ENCODE results near the gene TOMM7.
A peak's percentile ranks its signal among the peaks of the same experiment; 100 is the strongest.

TOMM7 gene

DNA sequence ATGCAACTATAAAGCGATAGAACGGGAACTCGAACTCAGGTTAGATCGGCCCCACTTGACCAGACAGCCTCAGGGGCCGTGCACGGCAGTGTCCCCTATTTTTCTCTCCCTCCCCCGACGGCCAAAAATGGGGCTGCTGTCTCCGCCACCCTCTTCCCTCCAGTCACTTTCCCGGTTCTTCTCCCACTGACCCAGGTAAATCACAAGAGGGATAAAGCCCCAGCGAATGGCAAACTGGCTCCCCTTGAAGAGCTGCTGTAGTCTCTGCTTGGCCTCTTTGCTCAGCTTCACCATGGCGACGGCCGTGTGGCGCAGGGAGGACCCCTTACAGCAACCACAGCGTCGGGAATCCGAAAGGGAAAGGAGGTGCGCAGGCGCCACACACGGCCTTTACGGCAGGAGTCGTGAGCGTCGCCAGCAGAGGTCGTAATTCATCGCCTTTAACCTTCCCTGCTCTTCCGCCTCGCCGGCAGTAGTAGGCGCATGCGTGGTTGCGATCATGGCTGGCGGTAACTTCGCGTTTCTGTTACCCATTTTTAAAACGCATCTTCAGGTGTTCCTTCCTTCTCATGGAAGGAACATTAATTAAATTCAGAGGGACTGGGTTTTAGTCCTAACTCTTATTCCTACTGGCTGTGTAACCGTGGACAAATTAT, at the start of gene TOMM7:
Gene TOMM7, minus strand, starts transcription at position 364 of the 656 bp plus-strand sequence. Its CDS starts 70 bp downstream, at position 294.
- peak; percentile 93 for DNase-seq (ENCODE audit: low spot score)

GRCh38 chr7:22872096-22872807, 49.6 kb upstream of the TOMM7 start:
- no peak for DNase-seq (ENCODE audit: low spot score)

GRCh38 chr7:22871661-22872060, 49.0 kb upstream of the TOMM7 start:
- no peak for DNase-seq (ENCODE audit: low spot score)

DNA sequence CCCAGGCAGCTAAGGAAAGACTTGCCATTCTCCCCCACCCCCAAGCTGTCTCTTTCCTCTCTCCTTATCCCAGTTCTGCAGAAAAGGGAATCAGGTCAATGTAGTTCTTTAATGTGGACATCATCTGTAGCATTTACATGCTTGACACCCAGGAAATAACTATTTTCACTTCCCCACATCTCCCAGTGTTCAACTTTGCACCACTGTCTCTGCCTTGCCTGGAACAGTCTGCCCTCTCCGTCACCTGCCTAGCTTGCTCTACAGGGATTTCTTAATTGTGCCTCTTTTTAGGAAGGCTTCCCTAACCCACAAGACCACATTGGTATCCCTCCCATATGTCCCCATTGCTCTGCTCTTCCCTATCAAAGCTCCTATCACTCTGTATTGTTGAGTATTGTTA, 45.9 kb upstream of the TOMM7 start:
- DNase-seq (ENCODE audit: low spot score): no peak

GRCh38 chr7:22867589-22867988, 44.9 kb upstream of the TOMM7 start:
- DNase-seq (ENCODE audit: low spot score): no peak

- DNase-seq (ENCODE audit: low spot score): no peak
Measured at GRCh38 chr7:22867003-22867402, 44.4 kb upstream of the TOMM7 start.

GRCh38 chr7:22865602-22865960, 42.9 kb upstream of the TOMM7 start:
- DNase-seq (ENCODE audit: low spot score): no peak

DNA sequence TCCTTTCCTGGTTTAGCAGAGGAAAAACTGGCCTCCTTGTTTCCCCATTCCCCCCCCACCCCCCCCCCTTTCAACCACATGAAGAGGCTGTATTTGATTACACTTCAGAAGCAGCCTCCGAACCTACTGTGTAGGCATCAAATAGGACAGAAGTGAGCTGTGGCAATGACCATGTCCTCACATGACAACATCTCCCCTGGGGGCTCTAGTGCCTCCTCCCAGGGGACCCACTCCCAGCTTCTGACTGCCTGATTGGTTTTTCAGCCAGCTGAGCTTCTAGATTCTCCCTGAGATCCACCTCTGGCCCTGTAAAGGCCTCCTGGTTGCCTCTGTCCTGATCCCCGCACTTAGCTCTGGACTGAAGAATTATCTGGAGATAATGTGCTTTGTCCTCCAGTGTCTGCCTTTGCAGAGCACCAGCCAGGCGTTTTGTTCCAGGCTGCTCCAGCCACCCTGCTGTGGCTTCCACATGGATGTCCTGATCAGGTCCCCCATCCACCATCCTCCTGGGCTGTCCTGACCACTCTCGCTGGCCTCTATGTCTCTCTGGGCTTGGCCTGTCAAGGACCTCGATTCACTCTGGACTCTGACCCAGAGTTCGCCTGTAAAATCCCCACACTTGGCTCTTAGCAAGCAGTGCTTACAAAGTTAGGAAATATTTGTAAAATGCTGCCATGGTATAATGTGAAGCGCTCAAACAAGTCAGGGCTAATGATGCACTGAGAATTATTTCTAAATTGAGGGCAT, 42.4 kb upstream of the TOMM7 start:
- no peak for DNase-seq (ENCODE audit: low spot score)

DNA sequence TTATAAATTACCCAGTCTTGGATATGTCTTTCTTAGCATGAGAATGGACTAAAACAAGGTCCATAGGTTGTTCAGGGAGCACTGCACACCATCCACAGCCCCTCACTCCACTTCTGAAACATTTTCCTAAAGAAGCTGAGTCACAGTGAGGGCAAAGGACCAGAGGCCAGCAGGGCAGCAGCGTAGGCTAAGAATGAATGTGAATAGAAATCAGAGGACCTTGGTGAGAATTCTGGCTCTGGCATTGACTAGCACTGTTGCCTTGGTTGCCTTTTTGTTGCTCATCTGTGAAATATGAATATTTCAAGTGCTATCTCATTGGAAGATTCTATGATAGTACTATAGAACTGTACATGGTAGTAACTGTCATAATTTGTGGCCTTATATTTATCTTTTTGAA, 41.7 kb upstream of the TOMM7 start:
- no peak for DNase-seq (ENCODE audit: low spot score)

- DNase-seq (ENCODE audit: low spot score): no peak
Measured at GRCh38 chr7:22863156-22863899, 40.7 kb upstream of the TOMM7 start.

DNA sequence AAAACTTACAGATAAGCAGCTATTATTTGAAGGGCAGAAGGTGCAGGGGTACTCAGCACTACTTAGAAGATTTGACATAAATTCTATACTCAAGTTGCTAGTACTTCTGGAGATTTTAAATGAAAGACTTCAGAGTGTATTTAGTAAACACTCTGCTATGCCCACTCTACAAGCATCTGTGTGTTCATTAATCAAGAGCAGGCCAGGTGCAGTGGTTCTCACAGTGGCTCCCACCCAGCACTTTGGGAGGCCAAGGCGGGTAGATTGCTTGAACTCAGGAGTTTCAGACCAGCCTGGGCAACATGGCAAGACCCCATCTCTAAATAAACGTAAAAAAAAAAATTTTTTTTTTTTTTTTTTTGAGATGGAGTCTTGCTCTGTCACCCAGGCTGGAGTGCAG, 38.9 kb upstream of the TOMM7 start:
- DNase-seq (ENCODE audit: low spot score): no peak

GRCh38 chr7:22860784-22861482, 38.3 kb upstream of the TOMM7 start:
- DNase-seq (ENCODE audit: low spot score): peak; percentile 3

- no peak for DNase-seq (ENCODE audit: low spot score)
Measured at GRCh38 chr7:22860337-22860736, 37.7 kb upstream of the TOMM7 start.

DNA sequence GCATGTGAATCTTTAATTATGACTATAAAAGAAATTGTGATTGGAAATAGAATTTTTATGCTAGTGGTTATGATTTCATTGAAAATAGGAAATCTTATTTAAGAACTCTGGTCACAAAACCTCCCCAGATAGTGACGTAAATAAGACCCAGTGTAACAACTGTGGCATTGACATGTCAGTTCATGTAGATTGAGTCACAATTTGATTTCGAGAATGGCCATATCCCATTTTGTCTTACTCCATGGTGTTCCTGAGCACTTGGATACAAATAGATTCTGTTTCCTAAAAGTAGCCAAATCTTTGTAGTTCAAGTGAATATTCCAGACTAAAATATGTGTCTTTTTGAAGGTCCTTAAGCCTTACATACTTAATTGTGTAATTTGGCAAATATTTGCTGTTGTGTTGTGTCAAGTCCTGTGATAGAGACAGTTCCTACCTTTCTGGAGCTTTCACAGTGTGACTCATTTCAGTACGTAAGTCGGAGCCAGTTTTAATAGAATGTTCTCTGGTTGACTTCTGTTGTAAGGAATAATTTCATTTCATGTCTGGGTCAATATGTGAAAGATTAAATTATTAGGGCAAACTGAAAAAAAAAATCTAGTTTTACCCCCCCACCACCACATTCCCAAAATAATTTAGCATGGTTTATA, 37.1 kb upstream of the TOMM7 start:
- DNase-seq (ENCODE audit: low spot score): no peak

- no peak for DNase-seq (ENCODE audit: low spot score)
Measured at GRCh38 chr7:22858640-22859561, 36.3 kb upstream of the TOMM7 start.

DNA sequence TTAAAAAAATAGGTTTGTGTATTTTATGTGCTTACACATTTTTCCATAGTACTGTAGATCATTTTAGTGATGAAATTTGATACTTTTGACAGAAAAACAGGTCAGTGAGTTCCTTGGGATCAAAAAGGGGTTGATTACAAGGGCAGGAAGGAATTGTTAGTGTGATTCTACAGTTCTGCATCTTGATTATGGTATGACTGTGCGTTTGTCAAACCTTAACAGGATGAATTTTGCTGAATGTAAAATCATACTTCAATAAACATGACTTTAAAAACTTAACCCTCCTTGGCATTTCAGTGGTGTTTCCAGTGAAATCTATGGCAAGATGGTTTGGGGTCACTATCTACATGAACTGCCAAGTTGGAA, 35.6 kb upstream of the TOMM7 start:
- no peak for DNase-seq (ENCODE audit: low spot score)

- no peak for DNase-seq (ENCODE audit: low spot score)
Measured at GRCh38 chr7:22856416-22856815, 33.8 kb upstream of the TOMM7 start.

DNA sequence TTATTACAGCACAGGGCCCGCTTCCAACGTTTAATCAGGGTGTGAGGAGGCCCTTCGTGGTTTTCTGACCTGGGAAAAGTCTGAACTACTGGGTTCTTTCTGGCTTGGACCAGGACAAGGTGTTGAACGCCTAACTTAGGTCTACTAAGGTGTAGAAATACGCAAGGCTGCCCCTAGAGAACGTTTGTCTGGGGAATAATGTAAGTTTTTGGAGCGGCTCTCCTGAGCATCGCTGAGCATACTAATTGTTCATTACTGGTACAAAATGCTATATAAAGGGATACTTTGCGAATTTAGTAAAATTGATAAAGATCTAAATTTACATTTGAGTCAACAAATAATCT, 32.4 kb upstream of the TOMM7 start:
- DNase-seq (ENCODE audit: low spot score): no peak

DNA sequence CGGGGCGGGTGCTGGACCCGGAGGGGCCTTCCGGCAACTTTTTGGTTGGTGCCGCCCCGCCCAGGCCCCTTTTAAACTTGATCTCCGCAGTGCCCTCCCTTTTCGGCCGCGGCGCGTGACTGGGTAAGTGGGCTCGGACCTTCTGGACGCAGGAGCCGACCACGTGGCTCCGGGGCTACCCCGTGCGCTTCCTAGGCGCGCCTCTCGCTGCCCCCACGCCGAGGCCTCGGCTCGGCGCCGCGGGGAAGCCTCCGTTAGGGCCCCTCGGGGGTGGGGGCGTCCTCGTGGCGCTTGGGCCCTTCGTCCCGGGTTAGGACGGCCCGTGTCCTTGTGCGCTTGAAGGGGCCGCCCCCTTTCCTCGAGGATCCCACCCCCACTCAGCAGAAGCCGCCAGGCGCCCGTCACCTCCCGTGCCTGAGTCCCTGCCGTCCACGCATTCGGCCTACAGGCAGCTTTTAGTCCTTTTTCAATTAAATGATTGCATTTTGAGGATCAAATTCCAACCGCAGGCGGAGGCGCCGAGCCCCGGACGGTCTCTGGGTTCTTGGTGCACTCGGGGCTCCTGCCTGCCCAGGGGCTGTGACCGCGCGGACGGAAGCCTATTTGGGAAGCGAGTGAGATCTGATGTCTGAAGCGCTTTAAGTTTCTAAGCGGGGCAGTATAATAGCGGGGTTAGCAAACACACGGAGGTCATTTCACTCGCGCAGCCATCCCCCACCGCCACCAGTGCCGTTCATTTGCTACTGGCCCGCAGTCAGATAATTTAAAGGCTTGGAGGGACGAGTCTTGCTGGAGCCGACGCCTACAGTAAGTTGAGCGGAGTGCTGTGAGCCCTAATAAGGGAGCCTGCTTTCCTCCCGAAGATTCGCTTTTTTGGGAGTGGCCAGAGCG, 31.8 kb upstream of the TOMM7 start:
- peak; percentile 61 for DNase-seq (ENCODE audit: low spot score)

All from CD4-positive, alpha-beta T cell treated with Interleukin-6 at 100 ng/mL for 8 hours (primary cell).